Neuron (in vitro differentiated cells): Measurements from ENCODE around the gene CDK11B.
"Not testable (repeated sequence)": the region's sequence is repeated elsewhere in the genome, so short reads cannot be mapped to it uniquely, and the experiment has no call there.

ENCODE experiments used
- H2AFZ ChIP-seq: one replicate; pipeline ENCODE4 v1.6.1; 2013; ENCODE audit warnings: low read depth, mild to moderate bottlenecking, inconsistent platforms, low read length, moderate library complexity
- H3K27me3 ChIP-seq: one replicate; pipeline ENCODE4 v1.6.1; 2013; ENCODE audit warnings: low read length; ENCODE audit not compliant: insufficient read depth
- H3K36me3 ChIP-seq: one replicate; pipeline ENCODE4 v1.6.1; 2013; ENCODE audit warnings: low read length; ENCODE audit not compliant: insufficient read depth
- H3K4me1 ChIP-seq: one replicate; pipeline ENCODE4 v1.6.1; 2013; ENCODE audit warnings: low read length; ENCODE audit not compliant: insufficient read depth
- H3K4me3 ChIP-seq: 2 replicates; pipeline ENCODE4 v1.5.1; 2013; ENCODE audit warnings: mild to moderate bottlenecking, low read length, moderate library complexity
- H3K9me3 ChIP-seq: one replicate; pipeline ENCODE4 v1.6.1; 2013; ENCODE audit warnings: low read length

Gene CDK11B

DNA sequence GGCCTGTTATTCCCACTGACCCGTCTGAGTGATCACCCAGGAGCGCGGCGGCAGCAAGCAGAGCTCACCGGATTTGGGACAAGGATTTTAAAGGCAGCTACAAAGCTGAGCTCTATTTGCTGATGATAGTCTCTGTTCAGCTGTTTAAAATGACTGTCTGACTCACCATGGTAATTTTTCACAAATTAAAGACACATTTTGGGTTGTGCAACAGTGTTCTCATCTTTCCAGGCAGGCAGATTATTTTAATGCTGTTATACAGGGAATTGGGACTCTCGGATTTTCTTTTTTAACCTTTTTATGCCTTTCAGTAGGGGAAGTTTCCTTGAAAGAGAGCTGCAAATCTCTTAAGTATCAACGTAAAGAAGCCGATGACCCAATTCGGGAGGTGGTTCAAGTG is 3.6 kb upstream of the CDK11B start:
- H3K9me3 ChIP-seq, H2AFZ ChIP-seq, H3K4me3 ChIP-seq, H3K27me3 ChIP-seq, H3K4me1 ChIP-seq: not testable (repeated sequence)
- peaks cover 22% of the 10 kb centered on the region for H3K36me3 ChIP-seq

DNA sequence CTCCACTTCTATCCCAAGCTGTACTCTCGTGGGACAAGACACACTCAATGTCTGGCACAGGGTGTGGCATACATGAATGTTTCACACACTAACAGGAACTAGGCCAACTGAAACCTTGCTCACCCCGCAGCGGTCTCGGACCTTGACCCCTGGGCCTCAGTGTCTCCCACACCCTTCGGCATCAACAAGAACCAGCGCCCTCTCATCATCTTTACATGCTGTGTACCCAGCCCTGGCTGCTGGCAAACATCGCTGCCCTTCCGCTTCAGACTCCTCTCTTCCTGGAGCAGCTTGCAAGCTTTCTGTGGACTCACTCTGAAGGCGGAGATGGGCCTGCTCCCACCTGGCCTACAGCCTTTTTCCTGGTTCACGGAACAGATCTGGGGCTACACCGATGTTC is 10.5 kb downstream of the CDK11B start:
- H3K4me1 ChIP-seq, H2AFZ ChIP-seq, H3K9me3 ChIP-seq, H3K27me3 ChIP-seq, H3K4me3 ChIP-seq: not testable (repeated sequence)
- peaks cover 49% of the 10 kb centered on the region for H3K36me3 ChIP-seq

DNA sequence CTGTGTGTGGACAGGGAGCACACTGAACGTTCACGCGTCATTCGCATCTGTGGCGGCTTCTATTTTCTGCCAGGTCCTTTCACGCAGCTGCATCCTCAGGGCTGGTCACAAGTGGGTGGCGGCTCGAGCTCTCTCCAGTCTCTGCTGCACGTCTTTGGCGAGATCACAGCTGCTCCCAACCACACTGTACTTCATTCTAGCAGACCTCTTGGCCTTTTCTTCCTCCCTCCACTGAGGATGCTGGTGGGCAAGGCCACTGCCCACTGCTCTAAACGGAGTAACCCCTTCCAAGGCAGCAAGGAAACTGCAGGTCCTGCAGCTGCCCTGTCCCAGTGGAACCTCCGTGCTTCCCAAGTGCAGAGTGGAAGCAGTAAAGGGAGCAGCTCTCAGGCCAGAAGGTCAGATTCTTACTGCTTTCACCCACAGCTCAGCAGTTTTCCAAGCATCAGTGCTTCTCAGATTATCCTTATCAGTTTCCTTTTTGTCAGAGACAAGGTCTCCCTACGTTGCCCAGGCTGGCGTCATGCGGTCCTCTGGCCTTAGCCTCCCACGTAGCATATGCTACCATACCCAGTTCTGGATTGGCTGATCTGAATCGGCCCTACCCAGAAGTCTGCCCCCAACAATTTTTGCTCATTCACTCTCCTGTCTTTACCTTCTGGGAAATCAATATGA is 11.1 kb downstream of the CDK11B start:
- not testable (repeated sequence) for H3K27me3 ChIP-seq, H3K4me3 ChIP-seq, H2AFZ ChIP-seq, H3K4me1 ChIP-seq, H3K9me3 ChIP-seq
- H3K36me3 ChIP-seq, result peaks cover 46% of the 10 kb centered on the region

DNA sequence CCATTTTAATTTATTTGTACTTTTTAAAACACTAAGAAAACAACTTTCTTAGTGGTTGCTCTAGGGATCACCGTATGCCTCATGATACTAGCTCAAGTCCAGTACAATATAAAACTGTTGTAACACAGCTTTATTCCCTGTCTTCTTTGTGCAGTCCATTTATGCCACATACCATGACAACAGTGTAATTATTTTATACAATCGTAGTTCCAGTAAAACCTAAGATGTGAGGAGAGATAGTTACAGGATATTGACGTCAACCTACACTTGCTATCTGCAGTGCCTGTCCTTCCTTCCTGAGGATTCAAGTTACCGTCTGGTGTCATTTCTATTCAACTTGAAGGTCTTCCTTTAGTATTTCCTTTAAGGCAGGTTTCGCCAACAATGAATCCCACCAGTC is 12.5 kb downstream of the CDK11B start:
- H3K36me3 ChIP-seq, result peaks cover 33% of the 10 kb centered on the region
- not testable (repeated sequence) for H3K4me3 ChIP-seq, H3K9me3 ChIP-seq, H3K4me1 ChIP-seq, H3K27me3 ChIP-seq, H2AFZ ChIP-seq

DNA sequence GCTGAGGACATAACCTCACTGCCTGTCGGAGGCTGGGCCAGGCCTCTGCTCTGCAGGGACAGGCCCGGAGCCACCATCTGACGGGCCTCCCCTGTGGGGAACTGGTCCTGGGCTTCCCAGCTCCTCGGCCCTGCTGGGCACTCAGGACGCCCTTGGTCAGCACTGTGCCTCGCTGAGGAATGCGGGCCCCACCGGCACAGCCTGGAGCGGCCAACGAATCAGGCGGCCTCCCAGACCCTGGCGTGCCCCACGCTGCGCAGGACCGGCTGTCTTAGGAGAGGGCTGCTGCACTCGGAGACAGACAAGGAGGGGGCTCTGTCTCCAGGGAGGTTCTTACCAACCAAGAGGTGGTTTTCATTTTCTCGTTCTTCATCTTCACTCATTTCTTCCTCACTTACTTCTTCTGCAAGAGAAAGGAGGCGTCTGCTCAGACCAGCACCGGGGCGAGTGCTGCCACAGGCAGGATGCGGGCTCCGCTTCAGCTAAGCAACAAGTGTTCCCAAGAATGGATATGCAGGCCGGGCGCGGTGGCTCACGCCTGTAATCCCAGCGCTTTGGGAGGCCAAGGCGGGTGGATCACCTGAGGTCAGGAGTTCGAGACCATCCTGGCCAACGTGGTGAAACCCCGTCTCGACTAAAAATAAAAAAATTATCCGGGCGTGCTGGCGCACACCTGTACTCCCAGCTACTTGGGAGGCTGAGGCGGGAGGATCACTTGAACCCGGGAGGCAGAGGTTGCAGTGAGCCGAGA is 17.9 kb downstream of the CDK11B start:
- H3K4me1 ChIP-seq, H3K27me3 ChIP-seq, H2AFZ ChIP-seq, H3K9me3 ChIP-seq, H3K4me3 ChIP-seq: not testable (repeated sequence)
- peaks cover 11% of the 10 kb centered on the region for H3K36me3 ChIP-seq

DNA sequence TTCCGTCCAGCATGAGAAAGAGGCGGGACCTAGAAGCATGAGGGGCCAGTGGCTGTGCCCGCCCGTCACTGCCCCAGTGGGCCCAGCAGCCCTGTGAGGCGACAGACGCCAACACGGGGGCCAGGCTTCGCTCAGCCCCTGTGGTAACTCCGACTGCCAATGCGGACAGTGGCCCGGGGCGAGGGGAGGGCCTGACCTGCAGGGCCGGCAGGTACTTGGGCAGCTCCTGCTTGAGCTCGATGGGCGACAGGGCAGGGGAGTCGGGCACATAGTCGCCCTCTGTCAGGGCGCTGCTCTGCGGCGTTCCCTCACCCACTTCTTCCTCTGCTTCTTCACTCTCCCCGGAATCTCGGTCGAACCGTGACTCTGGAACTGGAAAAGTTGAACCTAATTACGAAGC is 18.7 kb downstream of the CDK11B start:
- H2AFZ ChIP-seq, H3K36me3 ChIP-seq, H3K4me1 ChIP-seq: not testable (repeated sequence)

DNA sequence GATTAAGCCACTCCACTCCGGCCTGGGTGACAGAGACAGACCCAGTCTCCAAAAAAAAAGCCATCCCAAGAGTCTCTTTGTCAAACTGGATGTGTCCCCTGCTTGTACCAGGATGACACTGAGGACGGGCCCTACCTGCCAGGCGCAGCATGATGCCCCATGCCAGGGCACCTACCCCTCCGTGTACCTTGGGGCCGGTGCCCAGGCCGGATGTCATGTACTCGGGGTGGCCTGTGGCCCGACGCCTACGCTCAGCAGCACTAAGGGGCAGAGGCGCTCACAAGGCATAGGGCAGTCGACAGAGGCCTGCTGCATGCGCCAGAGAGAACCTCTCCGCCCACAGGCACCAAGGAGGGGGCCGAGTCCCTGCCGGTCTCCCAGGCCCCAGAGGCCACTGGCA is 19.4 kb downstream of the CDK11B start:
- not testable (repeated sequence) for H3K9me3 ChIP-seq, H3K4me1 ChIP-seq, H3K36me3 ChIP-seq, H2AFZ ChIP-seq, H3K4me3 ChIP-seq, H3K27me3 ChIP-seq

More for the DNA sequence above, 18.7 kb downstream of the CDK11B start:
- H3K27me3 ChIP-seq, H3K9me3 ChIP-seq, H3K4me3 ChIP-seq: not testable (repeated sequence)

DNA sequence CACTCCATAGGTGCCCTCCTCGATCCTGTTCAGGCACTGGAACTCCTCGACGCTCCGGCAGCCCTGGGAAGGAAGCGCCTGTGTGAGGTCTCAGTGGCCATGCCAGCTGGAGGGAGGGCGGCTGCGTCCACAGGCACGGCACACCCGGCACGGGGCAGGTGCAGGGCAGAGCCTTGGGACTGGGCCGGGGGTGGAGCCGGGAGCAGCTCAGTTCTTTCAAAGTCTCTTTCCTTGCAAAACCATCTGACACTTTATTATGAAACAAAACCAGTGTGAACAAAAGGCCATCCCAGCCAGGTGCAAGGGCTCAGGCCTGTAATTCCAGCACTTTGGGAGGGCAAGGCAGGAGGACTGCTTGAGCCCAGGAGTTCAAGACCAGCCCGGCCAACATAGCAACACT is 20.3 kb downstream of the CDK11B start:
- H3K27me3 ChIP-seq, H3K9me3 ChIP-seq, H3K36me3 ChIP-seq, H3K4me1 ChIP-seq, H2AFZ ChIP-seq, H3K4me3 ChIP-seq: not testable (repeated sequence)

DNA sequence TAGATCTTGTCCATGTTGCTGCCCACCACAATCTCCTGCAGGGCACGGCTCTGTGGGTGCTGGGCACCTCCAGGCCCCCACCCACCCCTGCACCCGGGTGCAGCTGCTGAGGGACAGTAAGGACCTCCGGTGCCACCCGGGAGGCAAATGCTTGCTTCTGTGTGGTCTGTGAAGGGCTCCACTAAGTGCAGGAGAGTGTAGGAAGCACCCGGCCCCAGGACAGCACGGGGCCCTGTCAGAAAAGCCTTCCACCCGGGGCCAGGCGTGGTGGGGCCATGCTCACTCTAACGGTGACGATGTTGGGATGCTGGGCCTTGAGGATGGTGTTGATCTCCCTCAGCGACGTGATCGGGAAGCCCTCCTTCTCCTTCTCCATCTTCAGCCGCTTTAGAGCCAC is 21.3 kb downstream of the CDK11B start:
- H3K9me3 ChIP-seq, H3K4me1 ChIP-seq, H3K27me3 ChIP-seq, H3K36me3 ChIP-seq, H2AFZ ChIP-seq, H3K4me3 ChIP-seq: not testable (repeated sequence)

DNA sequence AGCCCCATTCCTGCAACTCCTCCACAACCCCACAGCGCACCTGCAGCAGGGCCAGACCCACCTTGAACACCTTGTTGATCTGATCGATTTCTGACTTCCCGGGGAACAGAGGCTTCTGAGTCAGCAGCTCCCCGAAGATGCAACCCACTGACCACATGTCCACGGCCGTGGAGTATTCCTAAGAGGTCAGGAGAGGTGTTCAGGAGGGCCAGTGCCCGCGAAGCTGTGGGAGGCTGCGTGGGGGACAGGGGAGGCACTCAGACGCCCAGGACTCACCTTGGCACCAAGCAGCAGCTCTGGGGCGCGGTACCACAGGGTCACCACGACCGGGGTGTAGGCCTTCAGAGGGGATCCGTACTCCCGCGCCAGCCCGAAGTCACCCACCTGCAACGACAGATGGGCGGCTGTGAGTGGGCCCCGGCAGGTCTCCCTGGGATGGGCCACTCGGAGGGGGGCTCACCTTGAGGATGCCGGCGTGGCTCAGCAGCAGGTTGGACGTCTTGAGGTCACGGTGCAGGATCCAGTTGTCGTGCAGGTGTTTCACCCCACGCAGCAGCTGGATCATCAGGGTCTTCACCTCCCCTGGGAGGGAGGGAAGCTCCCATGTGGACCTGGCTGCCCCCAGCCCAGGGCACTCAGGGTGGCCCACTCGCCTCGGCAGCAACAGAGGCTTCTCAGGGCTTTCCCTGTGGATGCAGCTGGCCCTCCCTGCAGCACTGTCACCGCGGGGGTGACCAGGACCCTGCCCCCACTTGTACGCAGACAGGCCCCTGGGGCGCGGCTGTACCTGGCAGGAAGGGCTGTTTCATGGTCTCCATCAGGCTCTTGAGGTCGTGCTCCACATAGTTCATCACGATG is 22.0 kb downstream of the CDK11B start:
- not testable (repeated sequence) for H3K36me3 ChIP-seq, H3K27me3 ChIP-seq, H3K4me1 ChIP-seq, H3K9me3 ChIP-seq, H2AFZ ChIP-seq, H3K4me3 ChIP-seq

DNA sequence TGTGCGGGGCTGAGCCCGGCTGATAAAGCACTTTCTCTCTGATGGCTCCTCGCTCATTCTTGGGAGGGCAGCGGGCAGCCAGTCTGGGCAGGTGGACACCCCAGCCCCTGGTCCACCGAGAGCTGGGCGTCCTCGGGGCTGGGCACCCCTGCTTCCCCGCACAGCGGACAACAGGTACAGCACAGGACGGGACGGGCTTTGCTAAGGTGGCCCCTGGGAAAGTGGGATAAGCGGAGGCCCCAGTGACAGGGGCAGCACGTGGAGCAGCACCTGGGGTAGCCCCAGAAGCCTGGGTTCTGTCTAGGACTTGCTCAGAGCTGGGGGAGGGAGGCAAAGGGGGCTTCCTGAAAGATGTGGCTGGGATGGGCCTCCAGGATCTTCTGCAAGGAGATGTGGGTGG is 24.2 kb downstream of the CDK11B start:
- H3K36me3 ChIP-seq, H3K4me1 ChIP-seq, H2AFZ ChIP-seq, H3K4me3 ChIP-seq, H3K27me3 ChIP-seq, H3K9me3 ChIP-seq: not testable (repeated sequence)

DNA sequence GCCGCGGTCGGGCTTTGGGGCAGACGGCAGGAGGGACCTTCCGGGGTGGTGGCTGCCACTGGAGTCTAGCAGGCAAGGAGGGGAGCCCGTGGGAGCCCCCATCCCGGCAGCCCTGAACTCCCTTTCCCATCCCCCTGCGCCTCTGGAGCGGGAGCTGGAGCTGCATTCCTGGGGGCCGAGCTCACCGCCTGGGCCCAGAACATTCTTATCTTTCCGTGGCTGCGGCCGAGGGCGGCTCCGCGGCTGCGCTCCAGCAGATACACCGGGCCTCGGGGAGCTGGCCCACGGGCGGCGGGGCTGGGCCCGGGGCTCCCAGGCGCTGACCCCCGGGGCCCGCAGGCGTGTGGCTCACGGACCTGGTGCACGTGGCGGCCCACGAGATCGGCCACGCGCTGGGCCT is 25.4 kb downstream of the CDK11B start:
- H3K4me1 ChIP-seq, H3K4me3 ChIP-seq, H2AFZ ChIP-seq, H3K27me3 ChIP-seq, H3K9me3 ChIP-seq: not testable (repeated sequence)
- H3K36me3 ChIP-seq, result peaks cover 11% of the 10 kb centered on the region

DNA sequence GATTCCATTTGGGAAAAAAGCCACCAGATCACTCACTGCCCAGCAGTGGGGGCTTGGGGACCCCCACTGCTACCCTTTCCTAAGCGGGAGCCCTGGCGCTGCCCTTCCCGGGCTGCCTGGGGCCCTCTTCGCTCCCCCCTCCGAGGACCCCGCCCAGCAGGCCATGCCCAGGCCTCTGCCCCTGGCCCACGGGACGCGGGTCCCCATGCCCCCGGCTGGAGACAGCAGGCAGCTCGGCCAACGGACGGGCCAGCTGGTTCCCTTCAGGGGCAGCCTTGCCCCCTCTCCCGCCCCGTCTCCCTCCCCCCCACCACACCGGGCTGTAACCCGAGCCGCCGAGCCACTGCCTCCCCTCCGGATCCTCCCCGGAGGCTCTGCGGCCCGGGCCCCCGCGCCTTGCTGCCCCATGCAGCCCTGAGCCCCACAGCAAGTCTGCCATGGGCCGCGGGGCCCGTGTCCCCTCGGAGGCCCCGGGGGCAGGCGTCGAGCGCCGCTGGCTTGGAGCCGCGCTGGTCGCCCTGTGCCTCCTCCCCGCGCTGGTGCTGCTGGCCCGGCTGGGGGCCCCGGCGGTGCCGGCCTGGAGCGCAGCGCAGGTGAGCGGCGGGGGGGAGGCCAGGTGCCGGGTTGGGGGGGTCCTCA is 26.9 kb downstream of the CDK11B start, which contains the start of gene MMP23B:
Gene MMP23B (plus strand): TSS at position 392 of the 639 bp plus-strand sequence. CDS start 46 bp downstream, at position 438.
- Histone ChIP-seq H3K9me3 (no peaks in the 10 kb centered on the region), H3K4me1 (no peaks in the 10 kb centered on the region), H3K36me3 (peaks cover 20% of the 10 kb centered on the region), H3K4me3 (no peak within 1 kb of the TSS), H2AFZ (no peak within 1 kb of the TSS), H3K27me3 (no peaks in the 10 kb centered on the region)
